ENCODE results near the gene GLTP.

- TF ChIP-seq CTCF (IDR thresholded peaks at IDR 0.05; ENCODE audit: poor library complexity) = no peak
- no peak for TF ChIP-seq EZH2 (IDR thresholded peaks at IDR 0.05; ENCODE audit: borderline replicate concordance)
- no peak for TF ChIP-seq EZH2phosphoT487 (IDR thresholded peaks at IDR 0.05; ENCODE audit: low read depth, severe bottlenecking, unreplicated experiment)
Observed at GRCh38 chr12:109890620-109891170, 10.4 kb upstream of the GLTP start.
